Liver (tissue), 9 donors: Measurements from ENCODE around the gene ADCY10. TPM values are rescaled to one million over a fixed set of nuclear protein-coding genes. Genes with fewer than 3 reads are reported as not detected.

Experiments used
- DNase-seq: peaks from one replicate; pipeline ENCODE4 v3.0.0-alpha.2; 2017; ENCODE audit warnings: low spot score
- H3K27ac ChIP-seq, 2 donors: one replicate each; pipeline ENCODE4 v1.7.0; 2013; ENCODE audit warnings: inconsistent platforms in 2 of 2, low read length in 2 of 2, control low read depth in 1 of 2, low read depth in 1 of 2, mild to moderate bottlenecking in 1 of 2
- H3K27me3 ChIP-seq, 4 donors: one replicate each; pipeline versions ENCODE4 v1.6.1 to v1.7.0; 2013; ENCODE audit warnings: low read length in 3 of 4, inconsistent platforms in 1 of 4, mild to moderate bottlenecking in 1 of 4, moderate library complexity in 1 of 4; ENCODE audit not compliant: control insufficient read depth in 4 of 4, insufficient read depth in 4 of 4
- H3K36me3 ChIP-seq, 4 donors: one replicate each; pipeline versions ENCODE4 v1.6.1 to v1.7.0; 2013; ENCODE audit warnings: low read length in 3 of 4, mild to moderate bottlenecking in 3 of 4, low read depth in 1 of 4, moderate library complexity in 1 of 4; ENCODE audit not compliant: control insufficient read depth in 4 of 4, insufficient read depth in 3 of 4
- H3K4me1 ChIP-seq, 4 donors: one replicate each; pipeline versions ENCODE4 v1.6.1 to v1.7.0; 2013; ENCODE audit warnings: low read length in 3 of 4, mild to moderate bottlenecking in 3 of 4, moderate library complexity in 1 of 4; ENCODE audit not compliant: control insufficient read depth in 4 of 4, insufficient read depth in 4 of 4
- H3K4me3 ChIP-seq, 3 donors: one replicate each; pipeline versions ENCODE4 v1.6.1 to v1.7.0; 2013; ENCODE audit warnings: low read length in 3 of 3, control low read depth in 1 of 3, low read depth in 1 of 3, mild to moderate bottlenecking in 1 of 3
- H3K9ac ChIP-seq, 2 donors: one replicate each; pipeline ENCODE4 v1.7.0; 2013; ENCODE audit warnings: low read length in 2 of 2, mild to moderate bottlenecking in 2 of 2, moderate library complexity in 2 of 2, control low read depth in 1 of 2, low read depth in 1 of 2
- H3K9me3 ChIP-seq, 4 donors: one replicate each; pipeline versions ENCODE4 v1.6.1 to v1.7.0; 2013; ENCODE audit warnings: low read length in 3 of 4; ENCODE audit not compliant: control insufficient read depth in 4 of 4
- EGR1 ChIP-seq, 2 donors: IDR thresholded peaks; 2 replicates each; pipeline ENCODE4 v1.6.1; 2016 to 2018; ENCODE audit warnings: antibody characterized with exemption in 2 of 2, low read depth in 2 of 2
- FOXA1 ChIP-seq: IDR thresholded peaks from 2 replicates; pipeline ENCODE4 v1.6.1; 2016; ENCODE audit warnings: antibody characterized with exemption
- FOXA2 ChIP-seq: IDR thresholded peaks from 2 replicates; pipeline ENCODE4 v1.6.1; 2016; ENCODE audit warnings: antibody characterized with exemption
- GABPA ChIP-seq, 2 donors: IDR thresholded peaks in 1 of 2; conservative IDR thresholded peaks in 1 of 2; 2 replicates each; pipeline ENCODE4 v1.6.1; 2016; ENCODE audit warnings: antibody characterized with exemption in 2 of 2, mild to moderate bottlenecking in 1 of 2, moderate library complexity in 1 of 2
- HNF4A ChIP-seq, 2 donors: conservative IDR thresholded peaks; 2 replicates each; pipeline ENCODE4 v1.6.1; 2016; ENCODE audit warnings: antibody characterized with exemption in 2 of 2, mild to moderate bottlenecking in 2 of 2
- HNF4G ChIP-seq: IDR thresholded peaks from 2 replicates; pipeline ENCODE4 v1.6.1; 2016; ENCODE audit warnings: antibody characterized with exemption
- JUND ChIP-seq, 2 donors: IDR thresholded peaks; 2 replicates each; pipeline ENCODE4 v1.6.1; 2016; ENCODE audit warnings: antibody characterized with exemption in 2 of 2
- NR2F2 ChIP-seq: IDR thresholded peaks from 2 replicates; pipeline ENCODE4 v1.6.1; 2016; ENCODE audit warnings: antibody characterized with exemption
- RAD21 ChIP-seq, 2 donors: IDR thresholded peaks; 2 replicates each; pipeline ENCODE4 v1.6.1; 2016; ENCODE audit warnings: antibody characterized with exemption in 2 of 2, mild to moderate bottlenecking in 2 of 2
- RXRA ChIP-seq, 2 donors: IDR thresholded peaks; 2 replicates each; pipeline ENCODE4 v1.6.1; 2017 to 2018; ENCODE audit warnings: antibody characterized with exemption in 2 of 2, mild to moderate bottlenecking in 1 of 2
- SP1 ChIP-seq: IDR thresholded peaks from 2 replicates; pipeline ENCODE4 v1.6.1; 2018; ENCODE audit warnings: antibody characterized with exemption, mild to moderate bottlenecking
- TAF1 ChIP-seq: conservative IDR thresholded peaks from 2 replicates; pipeline ENCODE4 v1.6.1; 2016; ENCODE audit warnings: antibody characterized with exemption, mild to moderate bottlenecking
- YY1 ChIP-seq: IDR thresholded peaks from 2 replicates; pipeline ENCODE4 v1.6.1; 2016; ENCODE audit warnings: antibody characterized with exemption, mild to moderate bottlenecking
- WGBS: extraction: QIAGEN DNeasy Blood & Tissue Kit; methylation state at CpG from one replicate; pipeline ENCODE4 v1.1.7; 2013; 5-methylcytosine and 5-hydroxymethylcytosine counted together
- polyA plus RNA-seq, 2 donors: library from polyadenylated mRNA; stranded (reverse) in 1 of 2; unstranded in 1 of 2; fragments of 200-250 nt in 1 of 2; fragments of >200 nt in 1 of 2; fragmentation: Nextera tagmentation in 1 of 2; extraction: Ambion mirVana in 1 of 2; gene quantifications; one replicate each; pipeline versions ENCODE4 v1.2.1 to v1.2.3, GENCODE V29; 2013 to 2015
- total RNA-seq, 2 donors: library from RNA; depleted of rRNA; stranded (reverse); fragments of >200 nt; gene quantifications; one replicate each; pipeline ENCODE4 v1.2.3, GENCODE V29; 2014
- TF ChIP-seq, protein P1 (sequence below): IDR thresholded peaks from 2 replicates; pipeline ENCODE4 v1.6.1; 2016; ENCODE audit warnings: antibody characterized with exemption, mild to moderate bottlenecking
- TF ChIP-seq, protein P2 (sequence below): IDR thresholded peaks from 2 replicates; pipeline ENCODE4 v1.6.1; 2016; ENCODE audit warnings: antibody characterized with exemption
- TF ChIP-seq, protein P3 (sequence below): IDR thresholded peaks from 2 replicates; pipeline ENCODE4 v1.6.1; 2016; ENCODE audit warnings: antibody characterized with exemption
- TF ChIP-seq, protein P4 (sequence below): fragments of 150-350 bp; IDR thresholded peaks from 2 replicates; pipeline ENCODE4 v1.5.1; 2017; ENCODE audit warnings: improper control_type of control experiment, low read depth, low read length; ENCODE audit not compliant: missing input control
- TF ChIP-seq, protein P5 (sequence below): IDR thresholded peaks from 2 replicates; pipeline ENCODE4 v1.6.1; 2016; ENCODE audit warnings: antibody characterized with exemption
- donor health status: healthy.
- donor health status: healthy.
- donor health status: healthy.
- donor health status: healthy.
- donor health status: healthy.

Gene ADCY10
- total and polyA plus RNA-seq, 4 donors, result 0.89 to 4.7 (median 2.3) TPM

DNA sequence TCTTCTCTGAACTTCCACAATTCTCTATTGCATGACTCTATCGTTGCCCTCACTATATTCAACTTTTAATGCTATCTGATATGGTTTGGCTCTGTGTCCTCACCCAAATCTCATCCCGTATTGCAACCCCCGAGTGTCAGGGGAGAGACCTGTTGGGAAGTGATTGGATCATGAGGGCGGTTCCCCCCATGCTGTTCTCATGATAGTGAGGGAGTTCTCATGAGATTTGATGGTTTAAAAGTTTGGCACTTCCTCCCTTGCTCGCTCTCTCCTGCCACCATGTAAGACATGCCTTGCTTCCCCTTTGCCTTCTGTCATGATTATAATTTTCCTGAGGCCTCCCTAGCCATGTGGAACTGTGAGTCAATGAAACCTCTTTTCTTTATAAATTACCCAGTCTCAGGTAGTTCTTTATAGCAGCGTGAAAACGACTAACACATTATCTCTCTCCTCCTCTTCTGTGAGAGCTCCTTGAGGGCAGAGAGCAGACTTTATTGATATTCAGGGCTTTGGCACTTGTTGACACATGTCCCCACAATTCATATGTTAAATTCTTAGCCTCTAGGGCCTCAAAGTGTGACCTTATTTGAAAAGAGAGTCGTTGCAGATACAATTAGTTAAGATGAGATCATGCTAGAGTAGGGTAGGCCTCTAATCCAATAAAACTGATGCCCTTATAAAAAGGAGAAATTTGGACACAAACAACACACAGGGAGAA is 52.1 kb downstream of the ADCY10 start:
- no peaks in the 10 kb centered on the region for H3K4me1 ChIP-seq
- no peaks in the 10 kb centered on the region for H3K36me3 ChIP-seq
- H3K9me3 ChIP-seq, result no peaks in the 10 kb centered on the region
- no peak overlapping the region for H3K27ac ChIP-seq
- no peak overlapping the region for H3K9ac ChIP-seq
- no peaks in the 10 kb centered on the region for H3K27me3 ChIP-seq
- TF ChIP-seq NR2F2, result no peak
- no peak for TF ChIP-seq SP1
- TF ChIP-seq HNF4A (conservative IDR thresholded peaks at IDR 0.05), result no peak
- TF ChIP-seq, protein P1, sequence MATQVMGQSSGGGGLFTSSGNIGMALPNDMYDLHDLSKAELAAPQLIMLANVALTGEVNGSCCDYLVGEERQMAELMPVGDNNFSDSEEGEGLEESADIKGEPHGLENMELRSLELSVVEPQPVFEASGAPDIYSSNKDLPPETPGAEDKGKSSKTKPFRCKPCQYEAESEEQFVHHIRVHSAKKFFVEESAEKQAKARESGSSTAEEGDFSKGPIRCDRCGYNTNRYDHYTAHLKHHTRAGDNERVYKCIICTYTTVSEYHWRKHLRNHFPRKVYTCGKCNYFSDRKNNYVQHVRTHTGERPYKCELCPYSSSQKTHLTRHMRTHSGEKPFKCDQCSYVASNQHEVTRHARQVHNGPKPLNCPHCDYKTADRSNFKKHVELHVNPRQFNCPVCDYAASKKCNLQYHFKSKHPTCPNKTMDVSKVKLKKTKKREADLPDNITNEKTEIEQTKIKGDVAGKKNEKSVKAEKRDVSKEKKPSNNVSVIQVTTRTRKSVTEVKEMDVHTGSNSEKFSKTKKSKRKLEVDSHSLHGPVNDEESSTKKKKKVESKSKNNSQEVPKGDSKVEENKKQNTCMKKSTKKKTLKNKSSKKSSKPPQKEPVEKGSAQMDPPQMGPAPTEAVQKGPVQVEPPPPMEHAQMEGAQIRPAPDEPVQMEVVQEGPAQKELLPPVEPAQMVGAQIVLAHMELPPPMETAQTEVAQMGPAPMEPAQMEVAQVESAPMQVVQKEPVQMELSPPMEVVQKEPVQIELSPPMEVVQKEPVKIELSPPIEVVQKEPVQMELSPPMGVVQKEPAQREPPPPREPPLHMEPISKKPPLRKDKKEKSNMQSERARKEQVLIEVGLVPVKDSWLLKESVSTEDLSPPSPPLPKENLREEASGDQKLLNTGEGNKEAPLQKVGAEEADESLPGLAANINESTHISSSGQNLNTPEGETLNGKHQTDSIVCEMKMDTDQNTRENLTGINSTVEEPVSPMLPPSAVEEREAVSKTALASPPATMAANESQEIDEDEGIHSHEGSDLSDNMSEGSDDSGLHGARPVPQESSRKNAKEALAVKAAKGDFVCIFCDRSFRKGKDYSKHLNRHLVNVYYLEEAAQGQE, result no peak
- TF ChIP-seq TAF1, result no peak
- TF ChIP-seq, protein P2, sequence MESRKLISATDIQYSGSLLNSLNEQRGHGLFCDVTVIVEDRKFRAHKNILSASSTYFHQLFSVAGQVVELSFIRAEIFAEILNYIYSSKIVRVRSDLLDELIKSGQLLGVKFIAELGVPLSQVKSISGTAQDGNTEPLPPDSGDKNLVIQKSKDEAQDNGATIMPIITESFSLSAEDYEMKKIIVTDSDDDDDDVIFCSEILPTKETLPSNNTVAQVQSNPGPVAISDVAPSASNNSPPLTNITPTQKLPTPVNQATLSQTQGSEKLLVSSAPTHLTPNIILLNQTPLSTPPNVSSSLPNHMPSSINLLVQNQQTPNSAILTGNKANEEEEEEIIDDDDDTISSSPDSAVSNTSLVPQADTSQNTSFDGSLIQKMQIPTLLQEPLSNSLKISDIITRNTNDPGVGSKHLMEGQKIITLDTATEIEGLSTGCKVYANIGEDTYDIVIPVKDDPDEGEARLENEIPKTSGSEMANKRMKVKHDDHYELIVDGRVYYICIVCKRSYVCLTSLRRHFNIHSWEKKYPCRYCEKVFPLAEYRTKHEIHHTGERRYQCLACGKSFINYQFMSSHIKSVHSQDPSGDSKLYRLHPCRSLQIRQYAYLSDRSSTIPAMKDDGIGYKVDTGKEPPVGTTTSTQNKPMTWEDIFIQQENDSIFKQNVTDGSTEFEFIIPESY, result no peak
- TF ChIP-seq EGR1 (IDR thresholded peaks at IDR 0.05; ENCODE audit: low read depth in 2 of 2), result no peak
- TF ChIP-seq GABPA (IDR thresholded peaks at IDR 0.05 in 1 of 2, conservative IDR thresholded peaks at IDR 0.05 in 1 of 2), result no peak
- no peak for TF ChIP-seq RAD21 (IDR thresholded peaks at IDR 0.05)
- no peak for TF ChIP-seq JUND (IDR thresholded peaks at IDR 0.05)
- TF ChIP-seq YY1, result no peak
- TF ChIP-seq HNF4G, result no peak
- TF ChIP-seq, protein P3, sequence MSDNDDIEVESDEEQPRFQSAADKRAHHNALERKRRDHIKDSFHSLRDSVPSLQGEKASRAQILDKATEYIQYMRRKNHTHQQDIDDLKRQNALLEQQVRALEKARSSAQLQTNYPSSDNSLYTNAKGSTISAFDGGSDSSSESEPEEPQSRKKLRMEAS, result no peak
- no peak for TF ChIP-seq FOXA1
- TF ChIP-seq RXRA (IDR thresholded peaks at IDR 0.05), result no peak
- TF ChIP-seq, protein P4, sequence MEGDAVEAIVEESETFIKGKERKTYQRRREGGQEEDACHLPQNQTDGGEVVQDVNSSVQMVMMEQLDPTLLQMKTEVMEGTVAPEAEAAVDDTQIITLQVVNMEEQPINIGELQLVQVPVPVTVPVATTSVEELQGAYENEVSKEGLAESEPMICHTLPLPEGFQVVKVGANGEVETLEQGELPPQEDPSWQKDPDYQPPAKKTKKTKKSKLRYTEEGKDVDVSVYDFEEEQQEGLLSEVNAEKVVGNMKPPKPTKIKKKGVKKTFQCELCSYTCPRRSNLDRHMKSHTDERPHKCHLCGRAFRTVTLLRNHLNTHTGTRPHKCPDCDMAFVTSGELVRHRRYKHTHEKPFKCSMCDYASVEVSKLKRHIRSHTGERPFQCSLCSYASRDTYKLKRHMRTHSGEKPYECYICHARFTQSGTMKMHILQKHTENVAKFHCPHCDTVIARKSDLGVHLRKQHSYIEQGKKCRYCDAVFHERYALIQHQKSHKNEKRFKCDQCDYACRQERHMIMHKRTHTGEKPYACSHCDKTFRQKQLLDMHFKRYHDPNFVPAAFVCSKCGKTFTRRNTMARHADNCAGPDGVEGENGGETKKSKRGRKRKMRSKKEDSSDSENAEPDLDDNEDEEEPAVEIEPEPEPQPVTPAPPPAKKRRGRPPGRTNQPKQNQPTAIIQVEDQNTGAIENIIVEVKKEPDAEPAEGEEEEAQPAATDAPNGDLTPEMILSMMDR, result no peak
- no peak for TF ChIP-seq FOXA2
- TF ChIP-seq, protein P5, sequence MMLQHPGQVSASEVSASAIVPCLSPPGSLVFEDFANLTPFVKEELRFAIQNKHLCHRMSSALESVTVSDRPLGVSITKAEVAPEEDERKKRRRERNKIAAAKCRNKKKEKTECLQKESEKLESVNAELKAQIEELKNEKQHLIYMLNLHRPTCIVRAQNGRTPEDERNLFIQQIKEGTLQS, result no peak
- 91% methylated on average over 8 of the region's 8 CpGs for WGBS
- no peak for DNase-seq
- no peak overlapping the region for H3K4me3 ChIP-seq
